COLO668 (cell line): ENCODE data around the gene GPR152.

ENCODE experiments used
- DNase-seq: peaks from one replicate; lab custom pipeline; 2025; ENCODE audit not compliant: unreplicated experiment; lab: John Stamatoyannopoulos, UW

GPR152 gene

GRCh38 chr11:67452141-67452952, at the start of gene GPR152:
GPR152 (minus strand) TSS chr11:67452729; CDS start chr11:67452724, 5 bp downstream.
- DNase-seq = peak; percentile 83

GRCh38 chr11:67501854-67502253, 49.3 kb upstream of the GPR152 start:
- no peak for DNase-seq

GRCh38 chr11:67500831-67501715, 48.5 kb upstream of the GPR152 start:
- no peak for DNase-seq

GRCh38 chr11:67500484-67500821, 47.9 kb upstream of the GPR152 start:
- no peak for DNase-seq

GRCh38 chr11:67499808-67500483, 47.4 kb upstream of the GPR152 start:
- DNase-seq = no peak

GRCh38 chr11:67498544-67498972, 46.0 kb upstream of the GPR152 start:
- no peak for DNase-seq

- DNase-seq = no peak
Observed at GRCh38 chr11:67497656-67498291, 45.2 kb upstream of the GPR152 start.

- DNase-seq = no peak
Observed at GRCh38 chr11:67496113-67496512, 43.6 kb upstream of the GPR152 start.

- DNase-seq = no peak
Observed at GRCh38 chr11:67495234-67496005, 42.9 kb upstream of the GPR152 start.

GRCh38 chr11:67494371-67495233, 42.1 kb upstream of the GPR152 start:
- no peak for DNase-seq

- no peak for DNase-seq
Observed at GRCh38 chr11:67493548-67494370, 41.2 kb upstream of the GPR152 start.

GRCh38 chr11:67492801-67493547, 40.4 kb upstream of the GPR152 start:
- no peak for DNase-seq

- no peak for DNase-seq
Observed at GRCh38 chr11:67492069-67492727, 39.7 kb upstream of the GPR152 start.

GRCh38 chr11:67491276-67492068, 38.9 kb upstream of the GPR152 start:
- no peak for DNase-seq

GRCh38 chr11:67490727-67491065, 38.2 kb upstream of the GPR152 start:
- DNase-seq = no peak

GRCh38 chr11:67489885-67490726, 37.6 kb upstream of the GPR152 start:
- DNase-seq = no peak
